Activated CD4-positive, alpha-beta memory T cell treated with anti-CD3 and anti-CD28 coated beads, Interleukin-2, amount 10 ng/mL, durations not matched to agents 7 days and 5 days (primary cell): ENCODE results near the gene PIMREG. TPM values are rescaled to one million over a fixed set of nuclear protein-coding genes. Genes with fewer than 3 reads are reported as not detected.

Experiments
- CTCF ChIA-PET: fragments of 350-600 bp; sonication (Branson Sonifier 250); formaldehyde crosslinking; loops from one replicate; lab custom pipeline; 2021; ENCODE audit warnings: antibody characterized with exemption, inconsistent platforms; lab: Charles Lee
- POLR2A ChIA-PET: fragments of 350-600 bp; sonication (Branson Sonifier 250); formaldehyde crosslinking; loops from one replicate; lab custom pipeline; 2021; ENCODE audit warnings: antibody characterized with exemption; lab: Charles Lee
- DNase-seq: peaks from one replicate; pipeline ENCODE4 v3.0.0-alpha.2; 2020
- H3K27ac Mint-ChIP-seq: one replicate; pipeline ENCODE4 v1.8.0; 2021; ENCODE audit warnings: mild to moderate bottlenecking, mixed read lengths
- H3K27me3 Mint-ChIP-seq: one replicate; pipeline ENCODE4 v1.8.0; 2021; ENCODE audit warnings: mixed read lengths
- H3K36me3 Mint-ChIP-seq: one replicate; pipeline ENCODE4 v1.8.0; 2021; ENCODE audit warnings: low read depth, mixed read lengths
- H3K4me1 Mint-ChIP-seq: one replicate; pipeline ENCODE4 v1.8.0; 2021; ENCODE audit warnings: mixed read lengths
- H3K4me3 Mint-ChIP-seq: one replicate; pipeline ENCODE4 v1.8.0; 2021; ENCODE audit warnings: mild to moderate bottlenecking, mixed read lengths
- H3K9me3 Mint-ChIP-seq: one replicate; pipeline ENCODE4 v1.8.0; 2021; ENCODE audit warnings: mixed read lengths
- total RNA-seq, 2 experiments: library from RNA; stranded (reverse); gene quantifications; one replicate each; pipeline ENCODE4 v1.2.3, GENCODE V29; 2021

The PIMREG gene
- total RNA-seq, 2 experiments from 2014 or later = 21.2 TPM

DNA sequence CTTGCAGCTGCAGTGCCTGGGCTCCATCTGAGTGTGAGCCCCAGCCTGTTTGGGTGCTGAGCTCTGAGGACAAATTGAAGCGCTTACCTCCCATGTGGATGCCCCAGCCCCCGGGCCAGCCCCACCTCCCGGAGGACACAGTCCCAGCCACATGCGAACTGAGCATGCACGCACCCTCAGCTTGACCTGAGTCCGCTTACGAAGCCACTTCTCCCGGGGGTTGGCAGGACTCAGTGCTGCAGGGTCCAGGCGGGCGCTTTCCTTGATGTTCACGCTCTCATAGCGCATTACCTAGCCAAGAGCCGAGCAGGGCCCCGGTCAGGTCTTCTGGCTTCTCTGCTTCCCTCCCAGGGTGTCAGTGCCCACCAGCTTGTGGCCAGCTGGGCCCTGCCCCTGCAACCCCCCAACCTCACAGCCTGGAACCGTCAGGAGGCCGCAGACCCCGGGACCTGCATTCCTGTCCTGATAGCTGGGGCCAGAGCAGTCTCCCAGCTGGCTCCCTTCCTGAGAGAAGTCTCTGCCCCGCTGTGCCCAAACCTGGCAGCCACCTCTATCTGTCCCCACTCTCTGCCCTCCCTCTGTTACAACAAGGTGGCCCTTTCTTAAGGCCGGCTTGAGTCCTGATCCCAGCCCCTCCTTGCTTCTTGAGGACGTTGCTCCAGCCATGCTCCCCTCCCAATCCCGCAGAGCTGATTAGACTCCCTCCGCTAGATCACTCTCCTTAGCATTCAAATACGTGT is 24.0 kb downstream of the PIMREG start:
- no peak for DNase-seq
- Mint-ChIP-seq H3K27ac (no peak overlapping the region), H3K4me3 (no peak overlapping the region), H3K36me3 (no peaks in the 10 kb centered on the region), H3K9me3 (no peaks in the 10 kb centered on the region), H3K27me3 (peaks cover 8% of the 10 kb centered on the region), H3K4me1 (no peaks in the 10 kb centered on the region)
- ChIA-PET POLR2A (no interaction called here), CTCF (no interaction called here)

DNA sequence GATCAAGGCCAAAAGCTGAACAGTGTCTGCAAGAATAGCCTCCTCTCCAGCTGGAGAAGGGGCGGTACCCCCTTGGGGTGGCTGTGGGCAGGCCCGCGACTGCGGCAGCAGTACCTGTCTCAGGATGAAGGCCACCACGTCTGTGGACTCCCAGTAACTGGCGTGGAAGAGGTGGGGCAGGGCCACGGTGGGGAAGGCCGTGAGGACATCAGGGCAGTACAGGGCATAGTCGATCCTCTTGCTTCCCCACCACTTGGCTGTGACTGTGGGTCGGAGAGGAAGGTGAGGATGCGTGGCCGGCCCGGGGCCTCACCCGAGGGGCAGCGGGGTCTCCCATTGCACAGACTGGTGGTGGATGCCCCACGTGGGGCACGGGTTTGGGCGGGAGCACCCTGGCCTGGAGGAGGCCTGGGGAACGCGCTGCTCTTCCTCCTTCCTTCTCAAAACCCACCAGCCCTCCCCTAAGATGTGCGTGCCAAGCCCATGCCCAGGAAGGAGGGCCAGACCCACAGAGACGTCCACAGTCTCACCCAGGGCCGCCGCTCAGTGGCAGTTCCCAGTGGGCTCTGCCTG is 26.0 kb downstream of the PIMREG start:
- ChIA-PET CTCF (interaction anchor here (0.6 to 2.1 kb wide), 3 partner anchors 14 to 178 kb away, joined by 3 to 10 read pairs (median 4); partner anchors contain the start of gene KIAA0753), POLR2A (no interaction called here)
- H3K4me3 Mint-ChIP-seq = no peak overlapping the region
- H3K27me3 Mint-ChIP-seq = peaks cover 8% of the 10 kb centered on the region
- no peak overlapping the region for H3K27ac Mint-ChIP-seq
- no peaks in the 10 kb centered on the region for H3K36me3 Mint-ChIP-seq
- H3K4me1 Mint-ChIP-seq = no peaks in the 10 kb centered on the region
- no peaks in the 10 kb centered on the region for H3K9me3 Mint-ChIP-seq
- DNase-seq = no peak

DNA sequence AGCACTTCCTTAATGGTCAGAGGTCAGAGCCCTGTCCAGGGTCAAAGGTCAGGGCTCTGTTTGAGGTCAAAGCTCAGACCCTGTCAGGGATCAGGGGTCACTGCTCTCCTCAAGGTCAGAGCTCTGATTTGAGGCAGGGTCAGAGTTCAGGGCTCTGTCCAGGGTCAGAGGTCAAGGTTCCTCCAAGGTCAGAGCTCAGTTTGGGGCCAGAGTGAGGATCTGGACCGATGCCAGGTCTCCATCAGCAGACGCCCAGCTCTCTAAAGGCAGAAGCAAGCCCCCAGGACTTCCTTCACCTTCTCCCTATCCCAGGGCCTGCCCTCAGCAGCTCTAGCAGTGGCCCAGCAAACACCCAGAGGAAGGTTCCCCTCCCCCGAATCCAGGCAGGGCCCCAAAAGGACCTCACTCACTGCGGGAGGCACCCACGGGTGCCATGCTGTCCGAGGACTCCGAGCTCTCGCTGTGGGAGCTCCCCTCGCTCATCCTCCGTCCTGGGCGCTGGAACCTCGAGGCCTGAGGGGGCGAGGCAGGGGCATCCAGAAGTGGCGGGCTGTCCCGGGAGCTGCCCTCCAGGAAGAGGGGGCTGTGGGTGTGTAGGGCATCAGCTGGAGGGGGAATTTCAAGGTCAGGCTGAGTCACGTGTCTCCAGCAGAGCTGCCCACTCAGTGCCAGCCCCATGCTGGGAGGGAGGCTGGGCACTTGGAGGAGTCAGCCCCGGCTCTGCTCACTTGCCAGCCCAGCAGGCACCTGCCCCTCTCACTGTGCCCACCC is 26.7 kb downstream of the PIMREG start:
- Mint-ChIP-seq H3K27me3 (peaks cover 6% of the 10 kb centered on the region), H3K4me3 (no peak overlapping the region), H3K4me1 (no peaks in the 10 kb centered on the region), H3K9me3 (no peaks in the 10 kb centered on the region), H3K36me3 (no peaks in the 10 kb centered on the region), H3K27ac (no peak overlapping the region)
- ChIA-PET POLR2A (no interaction called here), CTCF (interaction anchor here (0.6 to 3.2 kb wide), 5 partner anchors 13 to 180 kb away, joined by 3 to 14 read pairs (median 4); partner anchors contain the start of genes C17orf100, KIAA0753 and MED31)
- no peak for DNase-seq

DNA sequence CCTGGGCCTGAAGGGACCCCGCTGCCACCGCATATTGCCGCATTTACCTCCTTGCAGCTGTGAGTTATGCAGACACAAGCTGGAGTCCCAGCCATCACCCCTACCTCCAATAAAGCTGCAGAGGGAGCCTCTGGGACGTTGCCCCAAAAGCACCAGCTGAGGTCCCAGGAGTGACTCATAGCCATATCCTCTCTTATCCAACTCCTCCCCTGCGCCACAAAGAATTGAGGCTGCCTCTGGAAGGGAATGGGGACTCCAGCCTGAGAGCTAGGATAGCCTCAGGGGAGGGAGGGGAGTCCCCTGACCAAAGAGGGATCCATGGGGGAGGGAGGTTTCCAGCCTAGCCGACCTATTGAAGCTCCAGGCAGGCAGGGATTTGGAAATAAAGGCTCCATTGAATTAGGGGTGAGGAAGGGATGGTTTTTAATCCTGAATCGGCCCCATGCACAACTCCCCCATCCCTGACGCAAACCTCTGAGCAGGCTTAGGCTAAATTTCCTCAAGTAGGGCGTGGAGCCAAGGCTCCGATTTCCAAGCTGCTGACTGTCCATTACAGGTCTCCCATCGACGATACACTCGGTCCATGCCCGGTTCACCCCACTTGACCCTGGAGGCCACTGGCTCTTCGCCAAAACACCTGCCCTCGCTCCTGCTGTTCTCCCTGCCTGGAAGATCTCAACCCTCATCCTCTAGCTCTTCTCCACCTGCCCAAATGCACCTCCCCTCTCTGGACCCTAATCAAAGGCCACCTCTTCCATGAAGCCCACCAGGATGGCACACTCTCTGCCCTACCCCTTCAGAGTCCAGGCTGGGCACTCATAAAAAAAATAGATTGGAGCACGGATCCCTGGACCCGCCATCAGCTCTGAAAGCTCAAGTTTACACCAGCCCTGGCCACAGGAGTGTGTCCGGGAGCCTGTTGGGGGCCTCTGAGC is 27.5 kb downstream of the PIMREG start:
- DNase-seq = no peak
- Mint-ChIP-seq H3K27me3 (no peaks in the 10 kb centered on the region), H3K9me3 (no peaks in the 10 kb centered on the region), H3K4me3 (no peak overlapping the region), H3K4me1 (no peaks in the 10 kb centered on the region), H3K27ac (no peak overlapping the region), H3K36me3 (no peaks in the 10 kb centered on the region)
- ChIA-PET CTCF (interaction anchor here (1.1 to 3.2 kb wide), 6 partner anchors 11 to 179 kb away, joined by 3 to 14 read pairs (median 4); partner anchors contain the start of genes C17orf100 and MED31), POLR2A (no interaction called here)

DNA sequence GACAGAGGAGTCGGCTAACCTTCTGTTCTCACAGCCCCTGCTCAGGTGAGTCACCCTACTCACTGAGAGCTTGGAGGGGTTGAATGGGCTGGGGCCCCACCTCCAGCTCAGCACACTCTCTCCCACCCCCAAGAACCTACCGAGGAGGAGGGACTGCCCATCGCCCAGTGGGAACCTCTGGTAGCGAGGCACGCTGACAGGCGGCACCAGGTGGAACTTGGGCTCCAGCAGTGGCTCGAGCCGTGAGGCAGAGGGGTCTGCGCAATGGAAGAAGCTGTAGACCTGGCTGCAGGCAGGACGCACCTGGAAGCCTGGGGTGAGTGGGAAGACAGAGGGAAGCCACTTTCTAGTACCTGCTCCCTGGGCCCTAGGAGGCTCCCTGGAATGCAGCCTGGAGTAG is 28.3 kb downstream of the PIMREG start:
- no peak overlapping the region for H3K27ac Mint-ChIP-seq
- H3K4me3 Mint-ChIP-seq = no peak overlapping the region
- no peaks in the 10 kb centered on the region for H3K27me3 Mint-ChIP-seq
- no peaks in the 10 kb centered on the region for H3K36me3 Mint-ChIP-seq
- ChIA-PET CTCF (interaction anchor here (0.6 to 3.2 kb wide), 19 partner anchors 10 to 277 kb away, joined by 3 to 18 read pairs (median 3); partner anchors contain the start of genes C17orf100 and MED31), POLR2A (no interaction called here)
- no peaks in the 10 kb centered on the region for H3K4me1 Mint-ChIP-seq
- H3K9me3 Mint-ChIP-seq = no peaks in the 10 kb centered on the region
- no peak for DNase-seq

DNA sequence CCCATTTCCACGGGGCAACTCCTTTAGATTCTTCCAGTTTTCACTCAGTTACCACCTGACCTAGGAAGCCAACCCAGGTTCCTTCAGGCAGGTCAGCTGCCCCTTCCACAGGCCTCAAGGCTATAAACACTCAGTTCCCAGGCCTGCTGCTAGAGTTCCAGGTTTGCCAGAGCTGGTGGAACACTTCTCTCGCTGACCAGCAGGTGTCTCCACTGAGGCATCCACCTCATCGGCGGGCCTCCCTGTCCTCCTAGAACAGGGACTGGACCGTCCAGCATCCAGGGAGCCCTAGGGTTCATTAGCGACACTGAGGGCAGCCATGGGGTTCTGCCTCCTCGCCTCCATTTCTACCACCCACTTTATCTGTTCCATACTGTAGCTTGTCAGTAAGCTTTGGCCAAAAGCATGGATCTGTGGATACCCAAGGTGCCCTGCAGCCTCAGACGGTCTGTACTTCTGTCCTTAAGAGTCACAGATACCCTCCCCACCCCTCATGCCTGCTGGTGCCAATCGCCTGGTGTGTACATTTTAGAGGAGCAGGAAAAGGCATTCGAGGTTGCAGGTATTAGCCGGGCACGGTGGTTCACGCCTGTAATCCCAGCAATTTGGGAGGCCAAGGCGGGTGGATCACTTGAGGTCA is 29.0 kb downstream of the PIMREG start:
- ChIA-PET CTCF (interaction anchor here (0.6 to 3.2 kb wide), 20 partner anchors 11 to 1285 kb away, joined by 3 to 18 read pairs (median 3); partner anchors contain the start of genes C17orf100 and MED31), POLR2A (no interaction called here)
- H3K4me3 Mint-ChIP-seq = no peak overlapping the region
- DNase-seq = peak; percentile 69
- H3K4me1 Mint-ChIP-seq = no peaks in the 10 kb centered on the region
- no peak overlapping the region for H3K27ac Mint-ChIP-seq
- no peaks in the 10 kb centered on the region for H3K9me3 Mint-ChIP-seq
- H3K36me3 Mint-ChIP-seq = no peaks in the 10 kb centered on the region
- no peaks in the 10 kb centered on the region for H3K27me3 Mint-ChIP-seq

DNA sequence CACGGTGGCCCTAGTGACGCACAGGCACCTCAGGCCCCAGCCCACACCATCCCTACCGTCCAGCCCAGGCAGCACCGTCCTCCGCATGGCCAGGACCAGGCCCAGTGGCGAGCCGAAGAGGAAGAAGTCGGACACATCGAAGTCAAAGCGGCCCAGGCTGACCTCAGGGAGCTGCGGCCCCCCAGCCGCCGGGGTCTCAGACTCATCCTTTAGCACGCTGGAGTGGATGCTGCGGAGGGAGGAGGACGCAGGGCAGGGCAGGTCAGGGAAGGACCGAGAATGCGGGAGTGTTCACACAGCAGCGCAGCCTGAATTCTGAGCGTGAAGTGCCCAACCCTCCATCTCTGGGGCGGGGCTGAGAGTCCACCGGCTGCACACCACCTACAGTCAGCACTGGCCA is 30.1 kb downstream of the PIMREG start:
- H3K4me1 Mint-ChIP-seq = no peaks in the 10 kb centered on the region
- H3K27ac Mint-ChIP-seq = no peak overlapping the region
- CTCF ChIA-PET = interaction anchor here (2.2 to 2.4 kb wide), 2 partner anchors 164 to 174 kb away, joined by 6 to 18 read pairs; no protein-coding TSS in a partner anchor
- H3K27me3 Mint-ChIP-seq = peaks cover 1% of the 10 kb centered on the region
- H3K4me3 Mint-ChIP-seq = no peak overlapping the region
- H3K36me3 Mint-ChIP-seq = no peaks in the 10 kb centered on the region
- POLR2A ChIA-PET = no interaction called here
- H3K9me3 Mint-ChIP-seq = no peaks in the 10 kb centered on the region
- DNase-seq = no peak

DNA sequence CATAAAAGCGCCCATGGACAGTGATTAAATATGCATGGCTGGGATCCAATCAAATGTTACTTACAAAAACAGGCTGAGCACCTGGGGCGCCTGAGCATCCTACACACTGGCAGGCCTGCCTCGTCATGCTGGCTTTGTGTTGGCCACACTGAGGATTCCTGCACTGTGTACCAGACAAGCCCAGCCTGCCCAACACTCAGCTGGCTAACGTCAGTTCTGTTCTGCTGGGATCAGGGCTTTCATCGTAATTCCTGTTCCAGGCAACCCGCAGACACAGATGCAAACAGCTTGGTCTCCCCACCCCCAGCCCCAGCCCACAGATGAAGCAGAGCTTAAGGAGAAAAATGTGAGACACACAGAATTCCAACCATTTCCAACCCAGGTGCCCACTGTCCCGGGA is 30.7 kb downstream of the PIMREG start:
- H3K27me3 Mint-ChIP-seq = peaks cover 1% of the 10 kb centered on the region
- H3K4me1 Mint-ChIP-seq = no peaks in the 10 kb centered on the region
- no peaks in the 10 kb centered on the region for H3K36me3 Mint-ChIP-seq
- no peak for DNase-seq
- CTCF ChIA-PET = interaction anchor here (0.6 to 2.4 kb wide), 2 partner anchors 174 to 507 kb away, joined by 3 to 18 read pairs; no protein-coding TSS in a partner anchor
- H3K27ac Mint-ChIP-seq = no peak overlapping the region
- H3K9me3 Mint-ChIP-seq = no peaks in the 10 kb centered on the region
- POLR2A ChIA-PET = no interaction called here
- H3K4me3 Mint-ChIP-seq = no peak overlapping the region

DNA sequence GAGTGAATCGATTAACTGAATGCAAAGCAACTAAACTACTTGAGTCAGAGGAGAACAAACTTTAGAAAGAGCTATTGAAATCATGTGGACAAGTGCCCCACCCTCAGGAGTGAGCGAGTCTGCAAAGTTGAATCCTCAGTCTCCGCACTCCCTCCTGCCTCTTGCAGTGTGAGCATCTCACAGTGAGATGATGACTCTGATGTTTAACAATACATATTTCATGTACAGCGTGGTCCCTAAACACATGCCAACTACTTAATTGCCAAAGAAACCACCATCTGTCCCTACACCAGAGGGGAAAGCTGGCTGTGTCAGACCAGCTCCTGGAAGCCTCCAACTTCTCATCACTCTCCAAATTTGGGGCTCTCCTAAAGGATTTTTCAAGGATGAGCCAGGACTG is 31.2 kb downstream of the PIMREG start:
- H3K36me3 Mint-ChIP-seq = no peaks in the 10 kb centered on the region
- ChIA-PET CTCF (interaction anchor here (0.6 kb wide), 1 partner anchor 507 kb away, joined by 3 read pairs; no protein-coding TSS in a partner anchor), POLR2A (interaction anchor here (1.1 kb wide), 1 partner anchor 200 kb away, joined by 3 read pairs; no protein-coding TSS in a partner anchor)
- no peak overlapping the region for H3K27ac Mint-ChIP-seq
- no peak for DNase-seq
- H3K4me1 Mint-ChIP-seq = no peaks in the 10 kb centered on the region
- H3K9me3 Mint-ChIP-seq = no peaks in the 10 kb centered on the region
- no peak overlapping the region for H3K4me3 Mint-ChIP-seq
- H3K27me3 Mint-ChIP-seq = peaks cover 1% of the 10 kb centered on the region

DNA sequence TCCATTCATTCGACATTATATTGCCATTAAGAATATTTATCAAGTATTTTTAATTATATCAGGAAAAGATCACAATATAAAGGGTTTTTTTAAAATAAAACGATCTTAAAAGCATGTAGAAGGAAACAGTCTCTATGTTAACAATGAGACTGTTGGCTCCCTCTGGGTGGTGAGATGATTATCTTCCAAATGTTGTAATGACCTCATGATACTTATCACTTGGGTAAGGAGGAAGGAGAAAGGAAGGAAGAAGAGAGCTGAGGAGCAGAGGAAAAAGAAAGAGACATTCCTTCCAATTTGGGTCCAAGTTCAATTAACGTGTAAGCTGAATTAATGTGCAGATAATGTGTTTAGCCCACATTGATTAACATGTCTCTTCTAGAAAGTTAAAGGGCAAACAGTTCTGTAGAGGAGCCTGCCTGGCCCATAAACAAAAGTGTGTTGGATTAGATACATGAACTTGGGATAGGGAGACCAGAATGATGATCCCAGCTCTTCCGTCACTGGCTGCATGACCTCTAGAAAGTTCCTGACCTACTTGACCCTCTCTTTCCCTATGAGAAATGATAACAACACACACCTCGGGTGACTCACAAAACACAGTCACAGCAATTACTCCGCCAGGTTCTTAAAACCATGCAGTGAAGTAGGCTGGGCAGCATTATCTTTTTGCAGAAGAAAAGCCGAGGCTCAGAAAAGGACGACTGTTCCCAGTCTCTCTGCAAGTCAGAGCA is 32.0 kb downstream of the PIMREG start:
- H3K4me1 Mint-ChIP-seq = no peaks in the 10 kb centered on the region
- no peak overlapping the region for H3K27ac Mint-ChIP-seq
- peaks cover 1% of the 10 kb centered on the region for H3K27me3 Mint-ChIP-seq
- H3K4me3 Mint-ChIP-seq = no peak overlapping the region
- no peaks in the 10 kb centered on the region for H3K9me3 Mint-ChIP-seq
- H3K36me3 Mint-ChIP-seq = no peaks in the 10 kb centered on the region
- ChIA-PET POLR2A (interaction anchor here (1.1 kb wide), 1 partner anchor 199 kb away, joined by 3 read pairs; no protein-coding TSS in a partner anchor), CTCF (interaction anchor here (1.1 kb wide), 1 partner anchor 172 kb away, joined by 3 read pairs; no protein-coding TSS in a partner anchor)
- no peak for DNase-seq

DNA sequence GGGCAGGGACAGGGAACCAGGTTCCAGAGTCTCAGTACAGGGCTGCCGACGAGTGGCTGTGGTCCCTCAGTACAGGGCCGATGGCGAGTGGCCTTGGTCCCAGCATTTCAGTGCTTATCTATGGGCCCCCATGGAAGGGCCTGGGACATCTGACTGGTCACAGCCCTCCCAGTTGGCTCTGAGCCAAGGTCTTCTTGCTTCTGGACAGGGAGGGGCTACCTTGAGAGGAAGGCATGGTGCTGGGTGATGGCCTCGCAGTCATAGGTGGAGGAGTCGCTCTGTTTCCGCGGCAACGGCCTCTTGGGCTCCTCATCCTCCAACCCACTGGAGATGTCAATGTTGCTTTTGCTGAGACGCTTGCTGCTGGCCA is 32.5 kb downstream of the PIMREG start:
- H3K27ac Mint-ChIP-seq = no peak overlapping the region
- no peak overlapping the region for H3K4me3 Mint-ChIP-seq
- ChIA-PET CTCF (interaction anchor here (1.1 kb wide), 1 partner anchor 172 kb away, joined by 3 read pairs; no protein-coding TSS in a partner anchor), POLR2A (no interaction called here)
- no peaks in the 10 kb centered on the region for H3K4me1 Mint-ChIP-seq
- no peak for DNase-seq
- H3K36me3 Mint-ChIP-seq = no peaks in the 10 kb centered on the region
- no peaks in the 10 kb centered on the region for H3K9me3 Mint-ChIP-seq
- H3K27me3 Mint-ChIP-seq = peaks cover 1% of the 10 kb centered on the region
